Epithelial cell of prostate (primary cell): Measurements from ENCODE around the gene FLNA.
A peak's percentile ranks its signal among the peaks of the same experiment; 100 is the strongest.

Experiments used
- DNase-seq: peaks from one replicate; pipeline ENCODE4 v3.0.0-alpha.2; 2011; ENCODE audit warnings: low read depth, low spot score
- H3K27ac ChIP-seq: fragments of 450-650 bp; 2 replicates; pipeline ENCODE4 v1.5.1; 2017; ENCODE audit warnings: mild to moderate bottlenecking

Gene FLNA

GRCh38 chrX:154378799-154379568 lies 4.5 kb upstream of the FLNA start, which contains the start of gene EMD:
Gene EMD, plus strand, starts transcription at chrX:154379295. Its CDS starts 190 bp downstream, at chrX:154379485.
- H3K27ac ChIP-seq, result peak within 1 kb of the TSS; percentile 79
- DNase-seq, result peak; percentile 90

DNA sequence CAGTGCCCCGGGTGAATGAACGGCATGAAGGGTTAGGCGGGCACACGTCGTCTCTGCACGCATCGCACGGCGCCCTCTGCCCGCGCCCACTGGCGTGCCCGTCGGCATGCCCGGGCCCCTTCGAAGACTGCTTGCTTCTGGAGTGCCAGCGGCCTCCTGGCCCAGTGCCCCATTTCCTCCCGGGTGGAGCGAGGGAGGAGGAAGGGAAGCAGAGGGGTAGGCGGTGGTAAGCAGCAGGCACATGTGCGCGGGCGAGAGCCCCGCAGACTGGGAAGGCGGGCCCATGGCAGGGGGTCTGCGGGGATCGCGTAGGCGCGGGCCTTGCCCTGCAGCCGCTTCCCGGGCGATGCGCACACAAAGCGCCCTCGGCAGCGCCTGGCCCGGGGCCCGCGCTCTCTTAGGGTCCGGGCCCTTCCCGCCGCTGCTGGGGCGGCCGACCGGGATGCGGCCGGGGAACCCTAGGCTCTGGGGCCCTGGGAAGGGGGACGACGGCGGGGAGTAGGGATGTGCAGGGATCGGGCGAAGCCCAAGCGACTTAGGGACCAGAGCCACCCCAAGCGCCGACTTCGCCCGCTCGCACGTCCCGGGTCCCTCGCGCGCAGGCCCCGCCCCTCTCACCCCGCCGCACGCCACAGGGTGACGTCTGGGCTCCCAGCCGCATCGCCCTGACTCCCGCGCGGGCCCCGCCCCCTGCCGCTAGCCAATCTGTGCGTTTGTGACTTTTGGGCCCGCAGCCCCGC lies 3.8 kb upstream of the FLNA start:
- H3K27ac ChIP-seq, result peak overlapping the region; percentile 79
- no peak for DNase-seq

- H3K27ac ChIP-seq, result no peak overlapping the region
- DNase-seq, result no peak
Observed at GRCh38 chrX:154376774-154377173, 2.3 kb upstream of the FLNA start.

- DNase-seq, result no peak
- H3K27ac ChIP-seq, result no peak overlapping the region
Observed at GRCh38 chrX:154375156-154375504, 696 bp upstream of the FLNA start.

DNA sequence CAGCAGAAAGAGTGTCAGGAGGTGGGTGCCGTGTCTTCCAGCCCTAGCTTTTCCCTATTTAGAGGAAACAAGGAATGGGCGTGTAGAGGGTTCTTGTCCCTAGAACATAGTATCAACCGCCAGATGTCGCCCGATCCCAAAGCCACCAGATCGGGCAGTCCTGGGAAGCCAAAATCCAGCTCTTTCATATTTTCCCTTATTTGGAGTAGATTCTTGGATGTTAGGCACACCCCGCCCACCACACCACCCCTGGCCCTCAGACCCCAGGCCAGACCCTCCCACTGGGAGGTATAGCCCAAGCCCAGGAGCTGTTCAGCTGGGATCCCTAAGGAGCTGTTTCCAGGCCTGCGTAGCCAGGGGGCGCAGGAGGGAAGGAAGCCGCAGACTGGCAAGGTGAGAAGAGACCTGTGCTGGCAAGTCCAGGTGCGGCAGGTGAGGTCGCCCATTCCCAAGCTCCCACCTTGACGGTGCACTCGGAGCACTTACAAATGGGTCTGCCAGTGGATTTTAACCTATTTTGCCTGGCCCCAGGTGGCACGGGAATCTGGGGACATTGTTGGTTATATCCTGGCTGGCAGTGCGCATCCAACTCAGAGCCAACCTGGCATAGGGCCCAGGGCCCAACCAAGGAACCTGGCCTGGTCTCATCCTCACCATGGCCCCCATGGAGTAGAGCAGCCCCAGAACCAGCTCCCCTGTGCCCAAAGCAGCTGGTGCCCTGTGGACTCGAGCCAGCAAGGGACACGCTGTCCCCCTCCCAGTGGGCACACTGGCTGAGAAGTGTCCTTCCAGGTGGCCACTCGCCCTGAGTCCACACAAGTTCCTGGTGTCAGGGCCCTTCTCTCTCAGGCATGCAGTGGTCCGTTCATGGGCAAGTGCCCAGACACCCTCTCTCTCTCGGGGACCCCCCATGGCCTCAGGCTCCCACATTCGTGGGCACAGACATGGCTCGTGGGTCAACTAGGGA lies 811 bp downstream of the FLNA start:
- DNase-seq, result no peak

GRCh38 chrX:154372612-154373022 lies 1.8 kb downstream of the FLNA start:
- peak overlapping the region; percentile 91 for H3K27ac ChIP-seq

More for the DNA sequence above, 811 bp downstream of the FLNA start:
- peak overlapping the region; percentile 46 for H3K27ac ChIP-seq

GRCh38 chrX:154371789-154372300 lies 2.6 kb downstream of the FLNA start:
- peak overlapping the region; percentile 91 for H3K27ac ChIP-seq
- no peak for DNase-seq

More at GRCh38 chrX:154372612-154373022, 1.8 kb downstream of the FLNA start:
- no peak for DNase-seq

GRCh38 chrX:154371017-154371788 lies 3.2 kb downstream of the FLNA start:
- DNase-seq, result no peak
- H3K27ac ChIP-seq, result peak overlapping the region; percentile 91

GRCh38 chrX:154370300-154371016 lies 4.0 kb downstream of the FLNA start:
- H3K27ac ChIP-seq, result peak overlapping the region; percentile 91
- no peak for DNase-seq

DNA sequence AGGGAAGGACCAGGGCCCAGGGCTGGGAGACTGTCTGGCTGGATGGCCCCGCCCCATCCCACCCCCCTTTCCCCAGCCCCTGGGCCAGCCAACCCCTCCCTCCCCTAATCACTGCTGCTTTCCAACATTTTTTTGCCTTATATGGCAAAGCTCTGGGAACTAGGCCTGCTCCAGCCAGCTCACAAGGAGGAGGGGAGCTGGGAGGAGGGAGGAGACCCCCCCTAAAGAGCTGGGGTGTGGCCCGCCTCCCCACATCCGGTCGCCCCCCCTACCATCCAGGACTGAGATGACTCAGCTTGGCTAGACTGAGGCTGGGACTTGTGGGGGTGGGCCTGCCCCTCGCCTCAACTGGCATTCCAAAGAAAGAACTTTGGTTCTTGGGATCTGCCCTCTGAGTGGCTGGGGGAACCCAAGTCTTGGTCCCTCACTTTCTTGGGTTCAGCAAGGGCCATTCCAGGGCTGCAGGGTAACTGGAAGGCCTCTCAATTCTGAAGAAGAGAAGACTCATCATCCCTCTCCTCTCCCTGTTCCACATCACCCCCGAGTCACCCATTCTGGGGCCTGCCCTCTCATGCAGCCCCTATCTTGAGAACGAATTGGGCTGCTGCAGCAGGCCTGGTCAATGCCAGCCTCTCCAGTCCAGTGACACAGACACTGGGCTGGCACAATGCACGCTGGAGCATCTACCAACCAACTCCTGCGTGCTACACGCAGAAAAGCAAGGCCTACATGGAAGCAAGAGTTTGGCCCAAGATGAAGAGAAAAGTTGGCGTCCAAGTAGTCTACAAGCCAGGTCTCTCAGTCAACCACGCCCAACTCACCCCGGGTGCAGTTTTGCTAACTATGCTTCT lies 4.8 kb downstream of the FLNA start:
- no peak for DNase-seq

DNA sequence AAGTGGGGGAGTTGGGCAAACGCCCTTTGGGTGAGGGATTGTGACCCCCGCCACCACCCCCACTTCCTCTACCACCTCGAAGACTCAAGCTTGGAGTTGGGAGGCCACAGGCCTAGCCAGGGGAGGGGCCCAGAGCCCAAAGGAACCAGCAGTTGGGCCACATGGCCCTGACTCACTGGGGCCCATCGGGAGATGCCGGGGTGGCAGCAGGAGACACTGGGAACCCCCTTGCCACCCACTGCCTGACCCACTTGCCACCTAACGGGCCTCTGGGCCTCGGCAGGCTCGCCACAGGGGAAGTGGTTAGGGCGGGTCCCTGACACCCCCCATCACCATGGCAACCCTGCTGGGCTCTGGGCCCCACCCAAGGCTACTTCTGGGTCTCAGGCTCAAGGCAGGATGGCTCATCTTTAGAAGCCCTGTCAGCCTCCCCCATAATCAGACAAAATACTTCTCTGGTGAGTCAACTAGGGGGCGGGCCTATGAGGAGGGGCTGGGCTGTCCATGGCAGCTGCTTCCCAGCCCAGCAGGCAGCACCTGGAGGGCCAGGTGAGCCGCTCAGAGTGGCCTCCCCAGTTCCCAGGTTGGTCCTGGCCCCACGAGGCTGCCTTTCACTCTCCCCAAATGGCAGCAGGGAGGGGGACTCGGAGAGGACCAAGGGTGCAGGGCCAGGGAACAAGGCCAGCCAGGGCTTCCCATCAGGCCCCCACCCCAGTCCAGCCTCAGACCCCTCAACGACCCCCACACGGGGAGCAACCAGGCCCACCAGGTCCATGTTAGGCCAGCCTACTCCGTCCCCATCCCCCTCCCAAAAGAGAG lies 5.6 kb downstream of the FLNA start:
- peak overlapping the region; percentile 91 for H3K27ac ChIP-seq
- peak; percentile 65 for DNase-seq

More for the DNA sequence above, 4.8 kb downstream of the FLNA start:
- peak overlapping the region; percentile 91 for H3K27ac ChIP-seq

DNA sequence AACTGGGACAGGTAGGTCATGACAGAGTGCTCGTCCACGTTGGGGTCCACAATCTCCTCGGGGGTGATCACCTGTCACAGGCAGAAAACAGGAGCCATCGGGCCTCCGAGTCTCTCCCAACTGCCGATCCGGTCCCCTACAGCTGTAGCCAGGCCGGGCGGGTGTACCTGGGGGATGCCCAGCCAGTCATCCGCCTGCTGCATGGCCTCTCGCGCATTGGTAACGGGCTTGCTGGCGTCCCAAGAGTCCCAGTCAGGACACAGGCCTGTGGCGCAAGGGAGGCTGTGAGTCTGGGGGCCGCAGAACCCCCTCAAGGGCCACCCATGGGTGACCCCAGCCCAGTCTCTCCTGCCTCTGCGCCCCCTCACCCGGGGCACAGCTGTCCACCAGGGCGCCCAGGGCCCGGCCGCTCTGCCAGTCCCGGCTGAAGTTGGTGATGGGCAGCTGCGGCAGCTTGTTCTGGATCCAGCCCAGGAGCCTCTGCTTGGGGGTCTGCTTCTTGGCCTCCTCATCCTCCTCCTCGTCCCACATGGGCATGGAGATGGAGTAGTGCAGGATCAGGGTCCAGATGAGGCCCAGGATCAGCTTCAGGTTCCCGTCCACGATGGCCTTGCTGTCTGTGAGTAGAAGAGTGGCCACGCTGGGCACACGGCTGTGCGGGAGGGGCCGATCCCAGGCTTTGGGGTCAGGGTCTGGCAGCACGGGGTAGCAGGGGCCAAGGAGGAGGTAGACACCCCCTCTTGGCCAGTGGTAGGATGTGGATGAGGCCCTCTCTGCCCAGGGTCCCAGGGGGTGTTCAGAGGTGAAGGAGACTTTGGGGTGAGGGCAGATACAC lies 6.7 kb downstream of the FLNA start:
- peak overlapping the region; percentile 91 for H3K27ac ChIP-seq
- no peak for DNase-seq

DNA sequence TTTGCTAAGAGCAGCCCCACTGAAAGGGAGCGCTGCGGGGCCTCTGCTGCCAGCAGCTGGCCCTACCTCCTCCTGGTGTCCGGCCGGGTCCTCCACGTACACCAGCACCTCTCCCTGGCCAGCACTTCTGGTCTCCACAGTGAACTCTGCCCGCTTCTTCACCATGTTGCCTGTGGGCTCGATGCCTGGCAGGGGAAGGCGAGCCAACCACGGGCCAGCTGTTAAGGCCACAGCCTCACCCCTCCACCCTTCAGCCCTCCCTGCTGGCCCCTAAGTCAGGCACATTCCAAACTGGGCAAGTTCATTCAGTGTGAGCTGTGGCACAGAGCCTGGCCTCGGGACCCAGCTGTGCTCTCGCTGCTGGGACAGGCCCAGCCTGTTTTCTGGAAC lies 7.8 kb downstream of the FLNA start:
- no peak for DNase-seq
- H3K27ac ChIP-seq, result peak overlapping the region; percentile 91

GRCh38 chrX:154365997-154366665 lies 8.3 kb downstream of the FLNA start:
- no peak for DNase-seq
- peak overlapping the region; percentile 91 for H3K27ac ChIP-seq

DNA sequence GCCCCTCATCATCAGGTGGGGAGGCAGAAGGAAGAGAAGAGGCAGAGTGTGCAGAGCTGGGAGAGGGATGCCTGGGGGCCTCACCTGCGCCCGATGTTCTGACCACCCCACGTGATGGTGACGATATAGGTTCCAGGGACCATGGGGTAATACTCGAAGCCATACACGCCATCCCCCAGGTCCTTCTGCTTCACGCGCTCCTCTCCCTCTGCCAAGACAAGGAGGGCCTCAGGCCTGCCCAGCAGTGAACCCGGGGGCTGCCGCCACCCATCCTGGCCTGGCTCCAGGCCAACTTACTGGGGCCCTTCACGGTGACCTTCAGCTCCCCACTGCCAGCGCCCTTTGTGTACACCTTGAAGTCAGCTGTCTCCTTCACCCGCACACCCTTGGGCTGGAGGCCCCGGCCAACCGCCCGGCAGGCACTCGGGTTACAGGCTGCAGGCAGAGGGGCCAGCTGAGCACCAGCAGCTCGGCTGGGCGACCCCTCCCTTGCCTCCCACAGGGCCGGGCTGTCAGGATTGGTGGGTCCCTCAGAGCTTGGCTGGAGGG lies 9.3 kb downstream of the FLNA start:
- H3K27ac ChIP-seq, result no peak overlapping the region
- no peak for DNase-seq
